Mesenchymal stem cell (in vitro differentiated cells and primary cell): ENCODE data around the gene SAP25.

Experiments used
- DNase-seq: peaks from one replicate; pipeline ENCODE4 v3.0.0-alpha.2; 2013
- H2AFZ ChIP-seq: one replicate; pipeline ENCODE4 v1.6.1; 2013; ENCODE audit warnings: low read depth, mild to moderate bottlenecking, control low read depth, inconsistent platforms, low read length, moderate library complexity
- H2AK5ac ChIP-seq: 2 replicates; pipeline ENCODE4 v1.6.1; 2013; ENCODE audit warnings: low read length, moderate library complexity, mild to moderate bottlenecking, inconsistent platforms; ENCODE audit not compliant: severe bottlenecking
- H2BK120ac ChIP-seq: one replicate; pipeline ENCODE4 v1.6.1; 2013; ENCODE audit warnings: low read depth, mild to moderate bottlenecking, inconsistent platforms, low read length, moderate library complexity
- H2BK12ac ChIP-seq, 2 experiments: one replicate each; pipeline ENCODE4 v1.6.1; 2013; ENCODE audit warnings: inconsistent platforms in 2 of 2, low read length in 2 of 2, mild to moderate bottlenecking in 2 of 2, moderate library complexity in 2 of 2, control low read depth in 1 of 2
- H2BK15ac ChIP-seq: one replicate; pipeline ENCODE4 v1.6.1; 2013; ENCODE audit warnings: mild to moderate bottlenecking, low read depth, inconsistent platforms; ENCODE audit not compliant: poor library complexity, severe bottlenecking
- H2BK5ac ChIP-seq: 2 replicates; pipeline ENCODE4 v1.6.1; 2013; ENCODE audit warnings: low read depth, mild to moderate bottlenecking, low read length, control low read depth, inconsistent platforms; ENCODE audit not compliant: poor library complexity, severe bottlenecking
- H3K14ac ChIP-seq, 2 experiments: one replicate each; pipeline ENCODE4 v1.6.1; 2013; ENCODE audit warnings: inconsistent platforms in 2 of 2, low read length in 2 of 2, control low read depth in 1 of 2, mild to moderate bottlenecking in 1 of 2, moderate library complexity in 1 of 2
- H3K18ac ChIP-seq, 2 experiments: one replicate each; pipeline ENCODE4 v1.6.1; 2013; ENCODE audit warnings: inconsistent platforms in 2 of 2, low read length in 2 of 2, control low read depth in 1 of 2, low read depth in 1 of 2, mild to moderate bottlenecking in 1 of 2
- H3K23ac ChIP-seq, 2 experiments: one replicate each; pipeline ENCODE4 v1.6.1; 2013; ENCODE audit warnings: inconsistent platforms in 2 of 2, low read length in 2 of 2, mild to moderate bottlenecking in 2 of 2, moderate library complexity in 2 of 2, control low read depth in 1 of 2
- H3K27ac ChIP-seq: 2 replicates; pipeline ENCODE4 v1.5.1; 2013; ENCODE audit warnings: mild to moderate bottlenecking, moderate library complexity, low read length, control low read depth, inconsistent platforms; ENCODE audit not compliant: poor library complexity, severe bottlenecking
- H3K27me3 ChIP-seq, 2 experiments: 2 replicates each; pipeline versions ENCODE4 v1.6.1 to v1.7.0; 2013; ENCODE audit warnings: low read length in 2 of 2, mild to moderate bottlenecking in 2 of 2, moderate library complexity in 2 of 2, control low read depth in 1 of 2, inconsistent platforms in 1 of 2; ENCODE audit not compliant: control insufficient read depth in 1 of 2, insufficient read depth in 1 of 2
- H3K36me3 ChIP-seq, 2 experiments: 2 replicates each; pipeline versions ENCODE4 v1.6.1 to v1.7.0; 2013; ENCODE audit warnings: low read length in 2 of 2, control low read depth in 1 of 2, inconsistent platforms in 1 of 2, low read depth in 1 of 2, mild to moderate bottlenecking in 1 of 2; ENCODE audit not compliant: insufficient read depth in 2 of 2, control insufficient read depth in 1 of 2
- H3K4ac ChIP-seq, 2 experiments: one replicate each; pipeline ENCODE4 v1.6.1; 2013; ENCODE audit warnings: inconsistent platforms in 2 of 2, low read length in 2 of 2, mild to moderate bottlenecking in 2 of 2, moderate library complexity in 2 of 2, control low read depth in 1 of 2, low read depth in 1 of 2
- H3K4me1 ChIP-seq: 2 replicates; pipeline ENCODE4 v1.6.1; 2013; ENCODE audit warnings: low read depth, low read length, control low read depth; ENCODE audit not compliant: control insufficient read depth, insufficient read depth
- H3K4me2 ChIP-seq: 2 replicates; pipeline ENCODE4 v1.6.1; 2013; ENCODE audit warnings: low read length, mild to moderate bottlenecking, inconsistent platforms; ENCODE audit not compliant: poor library complexity, severe bottlenecking
- H3K4me3 ChIP-seq, 2 experiments: 2 replicates each; pipeline versions ENCODE4 v1.5.1 to v1.7.0; 2013; ENCODE audit warnings: low read length in 2 of 2, mild to moderate bottlenecking in 2 of 2, control low read depth in 1 of 2, low read depth in 1 of 2; ENCODE audit not compliant: insufficient read depth in 1 of 2
- H3K79me1 ChIP-seq: replicated peaks from 2 replicates; pipeline ENCODE4 v1.6.1; 2013; ENCODE audit warnings: mild to moderate bottlenecking, control low read depth, low read length, inconsistent platforms; ENCODE audit not compliant: poor library complexity, severe bottlenecking
- H3K9ac ChIP-seq: 2 replicates; pipeline ENCODE4 v1.7.0; 2013; ENCODE audit warnings: mild to moderate bottlenecking, low read length, moderate library complexity
- H3K9me3 ChIP-seq: 2 replicates; pipeline ENCODE4 v1.7.0; 2013; ENCODE audit warnings: mild to moderate bottlenecking, low read length; ENCODE audit not compliant: control insufficient read depth
- H4K8ac ChIP-seq: one replicate; pipeline ENCODE4 v1.6.1; 2013; ENCODE audit warnings: inconsistent platforms, mild to moderate bottlenecking, low read length, moderate library complexity
- H4K91ac ChIP-seq: one replicate; pipeline ENCODE4 v1.6.1; 2013; ENCODE audit warnings: mild to moderate bottlenecking, low read length, inconsistent platforms
- WGBS: methylation state at CpG from one replicate; pipeline ENCODE4 v1.1.7; 2013; ENCODE audit warnings: mixed read lengths; 5-methylcytosine and 5-hydroxymethylcytosine counted together

SAP25 gene

DNA sequence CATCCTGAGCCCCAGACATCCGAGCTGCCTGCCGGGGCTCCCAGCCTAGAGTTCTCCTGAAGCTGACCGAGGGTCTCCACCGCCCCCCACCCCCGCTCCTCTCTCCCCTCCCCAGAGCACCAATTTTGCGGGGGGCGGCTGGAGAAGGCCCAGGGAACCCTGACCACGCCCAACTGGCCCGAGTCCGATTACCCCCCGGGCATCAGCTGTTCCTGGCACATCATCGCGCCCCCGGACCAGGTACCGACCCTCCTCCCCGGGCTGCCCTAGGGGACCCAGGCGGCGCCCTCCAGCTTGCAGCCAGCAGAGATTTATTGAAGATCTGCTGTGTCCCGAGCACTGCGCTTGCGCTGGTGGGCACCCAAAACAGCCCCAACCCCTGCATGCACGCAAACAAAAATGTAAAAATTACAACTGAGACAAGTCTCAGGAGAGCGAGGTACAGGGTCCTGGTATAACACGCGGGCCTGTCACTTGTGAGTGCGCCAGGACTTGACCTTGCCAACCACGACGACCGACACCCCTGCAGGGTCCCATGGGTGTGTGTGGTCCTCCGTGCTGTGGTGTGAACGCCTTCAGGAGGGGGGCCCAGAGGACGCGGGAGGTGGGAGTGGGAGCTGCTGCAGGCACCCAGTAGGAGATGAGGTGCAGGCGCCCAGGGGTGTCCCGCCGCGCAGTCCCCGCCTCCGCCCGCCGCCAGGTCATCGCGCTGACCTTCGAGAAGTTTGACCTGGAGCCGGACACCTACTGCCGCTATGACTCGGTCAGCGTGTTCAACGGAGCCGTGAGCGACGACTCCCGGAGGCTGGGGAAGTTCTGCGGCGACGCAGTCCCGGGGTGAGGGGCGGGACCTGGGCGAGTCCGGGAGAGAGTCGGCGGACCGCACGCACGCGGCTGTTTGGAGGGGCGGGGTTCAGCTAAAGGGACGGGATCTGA, 31.5 kb upstream of the SAP25 start:
- no peaks in the 10 kb centered on the region for H3K27me3 ChIP-seq
- 37% methylated on average over 68 of the region's 68 CpGs for WGBS
- peak overlapping the region; percentile 46 for H2BK15ac ChIP-seq
- H2BK12ac ChIP-seq, result no peak overlapping the region
- no peaks in the 10 kb centered on the region for H3K9me3 ChIP-seq
- peak overlapping the region in 1 of 2 experiments; percentile 67 for H3K4ac ChIP-seq
- peak; percentile 40 for DNase-seq
- no peak overlapping the region for H4K8ac ChIP-seq
- H4K91ac ChIP-seq, result no peak overlapping the region
- H3K4me3 ChIP-seq, result peak overlapping the region; percentile 57 to 73
- peak overlapping the region; percentile 67 for H3K9ac ChIP-seq
- peak overlapping the region in 1 of 2 experiments; percentile 79 for H3K18ac ChIP-seq
- no peak overlapping the region for H2BK5ac ChIP-seq
- peaks cover 2% of the 10 kb centered on the region for H3K79me1 ChIP-seq
- H3K14ac ChIP-seq, result peak overlapping the region in 1 of 2 experiments; percentile 53
- no peak overlapping the region for H2AK5ac ChIP-seq
- H3K4me1 ChIP-seq, result peaks cover 40% of the 10 kb centered on the region
- no peak overlapping the region for H3K27ac ChIP-seq
- no peak overlapping the region for H2AFZ ChIP-seq
- peak overlapping the region; percentile 93 for H3K4me2 ChIP-seq
- H3K36me3 ChIP-seq, result peaks cover 5 to 35% of the 10 kb centered on the region in 2 experiments
- peak overlapping the region in 1 of 2 experiments; percentile 53 for H3K23ac ChIP-seq
- peak overlapping the region; percentile 66 for H2BK120ac ChIP-seq

DNA sequence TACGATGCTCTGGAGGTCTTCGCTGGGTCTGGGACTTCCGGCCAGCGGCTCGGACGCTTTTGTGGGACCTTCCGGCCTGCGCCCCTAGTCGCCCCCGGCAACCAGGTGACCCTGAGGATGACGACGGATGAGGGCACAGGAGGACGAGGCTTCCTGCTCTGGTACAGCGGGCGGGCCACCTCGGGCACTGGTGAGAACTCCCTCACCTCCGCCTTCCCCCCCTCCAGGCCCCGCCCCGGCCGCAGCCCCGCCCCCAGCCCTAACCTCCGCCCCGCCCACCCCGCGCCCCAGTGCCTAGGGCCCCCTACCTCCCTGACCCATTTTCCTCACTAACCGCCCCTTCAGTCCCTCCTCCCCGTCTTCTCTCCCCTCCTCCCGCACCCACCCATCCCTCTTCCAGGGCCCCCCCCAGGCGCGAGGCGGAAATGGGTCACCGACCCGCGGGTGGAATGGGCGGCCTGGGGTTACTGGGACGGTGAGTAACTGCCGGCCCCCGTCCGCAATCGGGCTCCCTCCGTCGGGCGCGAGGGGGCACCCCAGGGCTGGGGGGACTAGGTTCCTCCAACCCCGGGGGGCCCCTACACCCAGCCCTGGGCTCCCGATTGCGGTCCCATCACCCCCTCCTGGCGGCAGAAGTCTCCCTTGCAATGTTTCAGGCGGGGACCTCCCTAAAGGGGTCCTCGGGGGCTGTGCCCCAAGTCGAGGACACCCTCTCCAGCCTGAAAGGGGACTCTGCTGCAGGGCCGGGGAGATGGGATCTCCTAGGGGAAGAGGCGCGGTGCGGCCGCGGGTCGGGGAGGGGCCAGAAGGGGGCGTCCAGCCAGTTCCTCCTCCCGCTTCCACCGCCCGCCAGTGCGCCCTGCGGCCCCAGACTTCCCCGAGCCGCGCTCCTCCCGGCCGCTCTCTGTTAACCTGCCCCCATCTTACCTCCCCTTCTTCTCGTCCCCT, 30.6 kb upstream of the SAP25 start:
- Histone ChIP-seq H4K91ac (peak overlapping the region; percentile 97), H3K23ac (peak overlapping the region in 1 of 2 experiments; percentile 10), H3K4me2 (peak overlapping the region; percentile 93), H2BK120ac (peak overlapping the region; percentile 99), H2BK15ac (peak overlapping the region; percentile 98), H2AFZ (peak overlapping the region; percentile 8), H2BK12ac (peak overlapping the region; percentile 89 to 93), H3K18ac (peak overlapping the region; percentile 79 to 94), H3K27ac (peak overlapping the region; percentile 74), H3K79me1 (peaks cover 2% of the 10 kb centered on the region), H3K4me1 (peaks cover 41% of the 10 kb centered on the region), H3K4ac (peak overlapping the region; percentile 76 to 79), H2AK5ac (no peak overlapping the region), H3K9ac (peak overlapping the region; percentile 88), H2BK5ac (peak overlapping the region; percentile 59), H3K36me3 (peaks cover 12 to 35% of the 10 kb centered on the region in 2 experiments), H3K27me3 (no peaks in the 10 kb centered on the region), H4K8ac (peak overlapping the region; percentile 95), H3K9me3 (no peaks in the 10 kb centered on the region), H3K14ac (peak overlapping the region; percentile 7 to 84), H3K4me3 (peak overlapping the region; percentile 57 to 92)
- peak; percentile 82 for DNase-seq
- under 1% methylated on average over 55 of the region's 70 CpGs for WGBS

DNA sequence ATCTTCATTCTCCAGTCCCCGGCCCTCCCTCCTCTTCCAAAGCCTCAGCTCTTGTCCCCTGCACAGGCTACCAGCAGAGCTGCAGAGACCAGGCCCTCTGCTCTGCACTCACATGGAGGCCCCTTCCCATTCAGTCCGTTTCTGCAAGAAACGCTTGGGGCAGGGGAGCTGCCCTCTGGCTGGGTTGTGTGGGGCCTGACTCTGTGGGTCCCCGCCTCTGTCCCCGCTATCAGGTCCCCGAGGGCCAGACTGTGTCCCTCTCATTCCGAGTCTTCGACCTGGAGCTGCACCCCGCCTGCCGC, 30.0 kb upstream of the SAP25 start:
- Histone ChIP-seq H2AK5ac (peak overlapping the region; percentile 45), H3K27me3 (no peaks in the 10 kb centered on the region), H4K91ac (peak overlapping the region; percentile 97), H2AFZ (no peak overlapping the region), H3K79me1 (peaks cover 2% of the 10 kb centered on the region), H3K4ac (peak overlapping the region; percentile 8 to 79), H3K23ac (peak overlapping the region in 1 of 2 experiments; percentile 10), H3K4me3 (peak overlapping the region; percentile 57 to 92), H3K27ac (peak overlapping the region; percentile 74), H3K18ac (peak overlapping the region; percentile 70 to 94), H2BK5ac (peak overlapping the region; percentile 59), H2BK15ac (peak overlapping the region; percentile 93), H3K9me3 (no peaks in the 10 kb centered on the region), H3K4me2 (peak overlapping the region; percentile 81), H3K14ac (peak overlapping the region in 1 of 2 experiments; percentile 84), H3K9ac (peak overlapping the region; percentile 88), H3K4me1 (peaks cover 41% of the 10 kb centered on the region), H2BK120ac (peak overlapping the region; percentile 99), H4K8ac (peak overlapping the region; percentile 95), H2BK12ac (peak overlapping the region; percentile 89 to 93), H3K36me3 (peaks cover 12 to 35% of the 10 kb centered on the region in 2 experiments)
- DNase-seq, result peak; percentile 69
- whole genome bisulfite sequencing, result 5% methylated on average over 10 of the region's 10 CpGs
